TTC549 (cell line): ENCODE data around the gene NPEPL1.
"Not testable (repeated sequence)": the region's sequence is repeated elsewhere in the genome, so short reads cannot be mapped to it uniquely, and the experiment has no call there.

ENCODE experiments used
- FAIRE-seq: peaks from 2 replicates; lab custom pipeline; 2012; peaks lifted over from hg19 to GRCh38; lab: Jason Lieb, UNC

Gene NPEPL1

DNA sequence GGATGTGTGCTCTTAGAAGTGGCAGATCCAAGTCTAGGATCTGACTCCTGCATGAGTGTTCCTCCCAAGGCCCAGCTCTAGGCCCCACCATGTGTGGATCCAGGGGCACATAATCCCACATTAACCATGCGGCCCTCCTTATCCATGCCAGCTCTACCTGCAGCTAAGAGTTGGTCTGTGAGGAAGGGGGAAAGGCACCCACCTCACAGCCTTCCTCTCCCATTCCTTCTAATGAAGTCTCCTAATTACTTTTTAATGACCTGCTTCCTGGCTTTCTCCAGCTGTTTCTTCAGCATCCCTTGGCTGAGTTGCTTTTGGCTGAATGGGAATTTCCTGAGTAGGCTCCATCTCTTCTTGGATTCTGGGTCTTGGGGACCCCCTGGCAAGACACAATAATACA, 52.2 kb downstream of the NPEPL1 start:
- FAIRE-seq = no peak

GRCh38 chr20:58745391-58745790, 52.8 kb downstream of the NPEPL1 start:
- FAIRE-seq = no peak

- no peak for FAIRE-seq
Observed at GRCh38 chr20:58746620-58747019, 54.0 kb downstream of the NPEPL1 start.

GRCh38 chr20:58747211-58747610, 54.6 kb downstream of the NPEPL1 start:
- no peak for FAIRE-seq

DNA sequence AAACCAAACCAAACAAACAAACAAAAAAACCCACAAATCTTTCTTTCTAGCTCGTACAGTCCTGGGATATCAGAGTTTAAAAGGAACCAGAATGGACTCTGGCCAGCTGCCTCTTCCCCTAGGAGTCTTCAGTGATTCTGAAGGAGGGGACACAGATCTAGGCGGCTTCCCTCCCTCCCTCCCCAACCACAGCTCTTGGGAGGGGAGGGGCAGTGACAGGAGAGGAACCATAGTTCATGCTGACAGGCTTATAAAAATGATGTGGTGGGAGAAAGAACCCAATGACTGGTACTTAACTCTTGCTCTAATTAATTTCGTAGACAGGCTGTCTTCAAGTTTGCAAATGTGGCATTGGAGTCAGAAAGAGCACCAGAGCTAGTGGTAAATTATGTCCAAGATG, 56.0 kb downstream of the NPEPL1 start:
- FAIRE-seq = no peak

DNA sequence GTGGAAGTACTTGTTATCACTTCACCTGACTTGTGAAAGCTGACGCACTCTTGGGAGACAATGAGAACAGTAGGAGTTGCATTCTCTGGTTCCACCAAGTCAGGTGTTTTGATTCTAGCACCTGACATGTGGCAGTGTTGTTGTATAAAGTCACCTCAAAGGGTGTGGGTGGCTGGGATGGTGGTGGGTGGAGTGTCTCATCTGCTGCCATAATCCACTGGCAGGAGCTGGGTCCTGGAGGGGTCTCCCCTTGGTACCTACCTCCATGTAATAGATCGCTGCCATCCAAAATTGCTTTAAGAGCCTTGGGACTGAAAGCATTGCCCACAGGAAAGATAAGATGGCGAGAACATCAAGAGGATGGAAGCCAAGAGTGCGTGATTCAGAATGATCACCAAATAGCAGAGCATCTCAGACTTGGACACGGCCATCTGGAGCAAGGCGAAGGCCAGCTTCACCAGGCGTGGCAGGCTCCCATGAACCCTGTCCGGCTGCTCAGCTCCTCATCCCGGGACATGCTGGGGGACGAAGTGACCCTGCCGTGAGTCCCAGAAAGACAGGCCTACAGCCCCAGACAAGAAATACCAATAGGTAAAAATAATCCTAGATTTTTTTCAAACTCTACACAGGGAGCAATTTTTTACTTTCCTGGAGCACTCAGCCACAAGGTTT, 56.6 kb downstream of the NPEPL1 start:
- FAIRE-seq = no peak

DNA sequence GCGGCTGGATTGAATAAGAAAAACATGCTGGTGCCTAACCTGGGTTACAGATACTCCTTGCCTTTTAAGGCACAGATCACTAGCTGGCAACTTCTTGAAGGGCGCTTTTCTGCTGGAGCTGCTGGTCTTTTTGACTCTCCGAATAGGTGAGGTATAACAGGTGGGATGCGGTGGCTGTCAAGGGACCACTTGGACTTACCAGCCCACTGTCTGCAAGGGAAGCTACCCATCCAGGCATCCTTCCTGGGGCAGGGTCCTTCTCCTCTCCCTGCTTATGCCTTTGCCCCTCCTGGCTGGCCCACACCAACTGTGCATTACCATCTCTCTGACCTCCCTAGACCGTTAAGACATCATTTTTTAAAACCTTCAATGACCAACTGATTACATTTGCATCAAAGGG, 57.4 kb downstream of the NPEPL1 start:
- no peak for FAIRE-seq

- FAIRE-seq = not testable (repeated sequence)
Observed at GRCh38 chr20:58750706-58751105, 58.1 kb downstream of the NPEPL1 start.

DNA sequence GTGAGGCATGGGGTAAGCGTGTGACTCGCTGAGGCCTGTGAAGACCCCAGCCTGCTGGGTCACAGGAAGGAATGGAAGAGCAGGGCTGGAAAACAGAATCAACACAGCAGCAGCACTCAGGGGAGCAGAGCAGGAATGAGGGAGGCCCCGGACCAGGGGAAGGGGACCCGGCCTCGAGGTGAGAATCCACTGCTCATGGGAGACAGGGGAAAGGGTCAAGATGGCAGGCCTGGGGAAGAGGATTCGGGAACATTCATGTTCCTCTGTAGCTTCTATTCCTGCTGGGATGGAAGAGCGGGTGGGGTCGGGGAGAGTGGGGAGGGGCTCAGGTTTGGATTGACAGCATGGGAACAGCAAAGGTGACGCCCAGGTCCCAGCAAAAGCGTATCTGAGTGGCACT, 59.4 kb downstream of the NPEPL1 start:
- no peak for FAIRE-seq

DNA sequence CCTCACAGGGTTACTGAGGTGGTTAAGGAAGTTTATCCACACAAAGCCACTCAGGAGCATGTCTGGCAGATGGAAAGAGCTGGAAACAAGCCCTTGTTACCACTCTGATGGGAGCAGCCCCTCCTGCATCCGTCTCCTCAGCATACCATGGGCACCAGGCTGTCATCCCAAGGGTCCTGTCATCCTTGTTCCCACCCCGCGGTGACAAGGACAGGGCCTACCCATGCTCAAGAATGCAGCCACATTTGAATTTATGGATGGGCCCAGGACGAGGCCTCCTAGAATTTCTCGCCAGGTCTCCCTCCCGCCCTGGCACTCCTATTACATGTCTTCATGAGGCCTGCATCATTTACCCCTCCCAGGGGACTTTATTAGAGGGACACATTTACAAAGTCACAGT, 60.0 kb downstream of the NPEPL1 start:
- FAIRE-seq = no peak

DNA sequence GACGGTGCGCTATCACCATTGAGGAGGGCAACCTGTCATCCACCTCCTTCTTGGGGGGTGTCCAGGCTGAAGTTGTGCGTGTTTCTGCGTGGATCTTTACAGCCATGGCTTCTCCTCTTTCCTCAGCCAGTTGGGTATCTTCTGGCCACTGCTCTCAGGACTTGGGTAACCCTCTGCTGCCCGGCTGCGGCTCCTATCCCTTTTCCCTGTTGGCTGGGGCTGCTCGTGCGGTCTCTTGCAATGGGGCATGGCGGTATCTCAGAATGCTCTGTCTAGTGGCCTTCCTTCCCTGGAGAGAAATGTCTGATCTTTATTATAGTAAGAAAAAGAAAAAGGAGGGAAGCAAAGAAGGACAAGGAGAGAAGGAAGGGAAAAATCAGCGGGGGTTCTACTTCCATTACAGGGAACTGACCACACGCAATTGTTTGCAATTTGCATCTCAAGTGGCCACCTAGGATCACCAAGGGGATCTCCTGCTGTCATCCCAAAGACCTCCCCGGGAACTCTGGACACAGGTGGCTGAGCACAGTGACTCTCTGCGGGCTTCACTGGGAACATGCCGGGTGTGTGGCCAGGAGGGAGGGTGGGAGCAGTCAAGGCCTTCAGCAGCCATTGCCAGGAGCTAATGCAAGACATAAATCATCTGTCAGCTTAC, 60.8 kb downstream of the NPEPL1 start:
- no peak for FAIRE-seq

GRCh38 chr20:58753922-58754551, 61.4 kb downstream of the NPEPL1 start:
- no peak for FAIRE-seq

DNA sequence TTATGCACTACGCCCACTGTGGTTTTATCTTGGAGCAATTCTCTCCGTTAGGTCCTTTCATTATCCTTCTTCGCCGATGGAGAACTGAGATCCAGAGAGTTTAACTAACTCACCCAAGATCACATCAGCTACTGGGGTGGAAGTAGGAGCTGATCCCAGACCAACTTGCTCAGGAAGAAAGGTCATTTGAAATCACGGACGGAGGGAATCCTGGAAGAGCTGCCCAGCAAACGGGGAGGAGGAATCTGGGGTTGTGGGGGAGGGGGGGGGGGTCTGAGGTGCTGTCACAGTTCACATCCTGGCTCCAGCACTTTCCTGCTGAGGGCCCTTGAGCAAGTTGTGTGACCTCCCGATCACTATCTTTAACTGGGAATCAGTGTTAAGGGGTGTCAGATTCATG, 62.0 kb downstream of the NPEPL1 start:
- FAIRE-seq = no peak

DNA sequence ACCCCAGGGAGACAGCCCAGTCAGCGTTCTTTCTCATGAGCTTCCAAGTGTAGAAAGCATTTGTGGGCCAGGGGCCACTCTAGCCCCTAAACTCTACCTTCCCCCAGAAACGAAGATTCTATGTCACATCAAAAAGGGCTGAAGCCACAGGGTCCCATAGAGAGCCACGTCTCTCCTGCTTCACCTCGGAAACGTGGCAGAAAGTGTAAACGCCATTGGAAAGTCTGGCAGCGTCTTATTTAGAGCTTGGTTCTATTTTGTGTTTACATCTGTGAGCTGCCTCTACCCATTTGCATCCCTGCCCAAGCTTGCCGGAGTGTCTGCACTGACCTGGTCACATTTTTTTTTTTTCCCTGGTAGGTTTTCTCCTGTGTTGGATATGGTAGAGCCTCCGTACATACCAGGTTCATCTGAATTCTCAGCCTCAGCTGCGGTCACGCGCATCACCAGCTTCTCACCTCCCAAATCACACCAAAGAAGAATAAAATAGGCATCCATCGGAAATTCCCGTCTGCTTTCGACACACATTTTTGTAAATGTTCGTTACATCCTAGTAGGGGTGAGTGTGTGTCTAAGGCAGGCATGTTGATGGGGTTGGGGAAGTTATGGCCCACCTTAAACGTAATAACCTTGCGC, 62.6 kb downstream of the NPEPL1 start:
- no peak for FAIRE-seq

- FAIRE-seq = no peak
Observed at GRCh38 chr20:58755766-58756449, 63.3 kb downstream of the NPEPL1 start.

GRCh38 chr20:58756450-58756775, 63.8 kb downstream of the NPEPL1 start:
- no peak for FAIRE-seq

DNA sequence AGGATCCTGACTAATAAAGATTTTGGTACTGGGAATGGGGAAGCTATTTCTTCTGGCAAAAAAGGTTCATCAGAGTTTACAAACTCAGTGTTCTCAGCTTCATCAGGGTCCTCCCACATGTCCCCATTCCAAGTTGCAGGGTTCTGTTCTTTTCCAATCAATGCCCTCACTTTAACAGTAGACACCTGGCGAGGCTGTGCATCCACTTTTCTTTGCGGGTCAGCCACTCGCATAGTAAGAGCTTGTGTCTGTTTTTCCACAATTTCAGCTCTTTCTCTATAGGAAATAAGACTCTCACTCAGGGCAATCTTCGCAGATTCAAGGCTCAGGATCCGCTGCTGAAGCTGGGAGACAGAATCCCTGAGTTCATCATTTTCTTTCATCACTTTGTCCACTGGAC, 65.0 kb downstream of the NPEPL1 start:
- FAIRE-seq = not testable (repeated sequence)

DNA sequence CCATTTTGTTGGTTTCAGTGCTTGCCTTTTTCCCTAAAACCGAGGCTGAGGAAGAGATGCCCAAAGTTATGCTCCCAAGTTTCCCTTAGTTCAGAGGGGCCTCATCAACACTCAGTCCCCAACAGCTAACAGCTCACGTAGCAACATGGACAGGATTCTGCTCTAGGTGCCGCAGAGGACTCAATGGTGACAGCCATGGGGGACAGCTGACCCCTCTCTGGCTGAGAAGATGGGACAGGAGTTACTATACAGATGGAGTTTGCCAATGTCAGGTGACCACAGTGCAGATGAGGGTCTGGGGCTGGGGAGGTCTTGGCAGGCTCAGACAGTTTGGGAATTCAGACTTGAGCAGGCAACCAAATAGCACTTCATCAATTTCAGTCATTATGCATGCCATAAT, 67.3 kb downstream of the NPEPL1 start:
- FAIRE-seq = no peak

DNA sequence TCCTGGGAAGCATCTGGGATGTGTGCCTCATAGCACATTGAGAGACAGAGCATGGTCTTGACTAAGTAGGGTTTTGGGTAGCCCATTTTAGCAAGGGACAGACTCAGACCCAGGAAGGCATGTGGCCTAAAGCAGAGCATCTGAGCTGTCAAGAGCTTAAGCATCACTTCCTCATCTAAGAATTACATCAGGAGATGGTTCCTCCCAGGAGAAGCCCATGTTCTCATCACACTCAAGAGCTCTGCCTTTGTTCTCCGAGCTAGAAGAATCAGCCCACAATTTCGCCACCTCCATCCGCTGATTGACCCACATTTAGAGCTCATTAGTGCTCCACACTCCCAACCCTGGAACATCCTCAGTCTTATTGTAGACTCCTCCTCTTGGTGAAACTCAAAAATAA, 68.3 kb downstream of the NPEPL1 start:
- no peak for FAIRE-seq

DNA sequence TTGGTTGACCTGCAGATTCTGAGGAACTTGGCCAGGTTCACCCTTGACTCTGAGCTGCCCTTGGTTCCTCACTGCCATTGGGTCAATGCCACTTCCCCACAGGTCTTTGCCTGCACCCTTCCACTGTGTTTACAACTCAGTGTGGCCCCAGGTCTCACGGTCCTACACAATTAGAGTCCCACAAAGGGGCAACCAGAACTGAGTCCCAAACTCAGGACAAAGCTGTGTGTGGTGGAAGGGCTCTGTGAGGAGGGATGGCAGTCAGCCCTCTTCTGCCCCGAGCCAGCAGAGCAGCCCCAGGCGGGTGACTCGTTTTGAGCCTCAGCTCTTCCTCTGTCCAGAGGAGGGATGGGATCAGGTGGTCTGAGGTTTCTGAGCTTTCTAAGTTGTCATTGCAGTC, 69.5 kb downstream of the NPEPL1 start:
- FAIRE-seq = no peak

DNA sequence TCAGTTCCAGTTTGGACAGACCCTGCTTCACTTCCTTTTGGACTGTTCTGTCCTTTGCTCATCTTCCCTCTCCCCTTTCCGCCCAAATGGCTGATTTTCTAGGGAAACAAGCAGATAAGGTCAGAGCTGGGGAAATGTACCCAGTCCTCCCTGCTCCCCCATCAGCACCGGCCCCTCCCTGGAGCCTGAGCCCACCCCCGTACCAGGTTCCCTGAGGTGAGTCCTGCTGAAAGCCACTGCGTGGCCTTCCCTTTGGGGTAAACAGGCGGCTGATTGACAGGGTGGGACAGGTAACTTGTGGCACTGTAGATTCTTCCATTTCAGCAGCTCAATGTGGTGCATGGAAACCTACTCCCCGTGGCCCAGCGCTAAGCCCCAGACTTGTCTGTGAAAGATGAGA, 70.5 kb downstream of the NPEPL1 start:
- no peak for FAIRE-seq
